DMS153 treated with DMSO at 0.1 percent for 48 hours (cell line): Measurements from ENCODE around the gene OR13F1.
A peak's percentile ranks its signal among the peaks of the same experiment; 100 is the strongest.
"Not testable (repeated sequence)": the region's sequence is repeated elsewhere in the genome, so short reads cannot be mapped to it uniquely, and the experiment has no call there.

Experiments used
- DNase-seq: peaks from one replicate; lab custom pipeline; 2025; ENCODE audit not compliant: unreplicated experiment; lab: John Stamatoyannopoulos, UW

OR13F1 gene

GRCh38 chr9:104503963-104504362 lies at the start of gene OR13F1:
Gene OR13F1 (plus strand): TSS chr9:104504263. CDS start chr9:104504263, 0 bp downstream.
- DNase-seq: no peak

GRCh38 chr9:104456831-104457230 lies 47.2 kb upstream of the OR13F1 start:
- DNase-seq: no peak

- DNase-seq: peak; percentile 10
Measured at GRCh38 chr9:104463864-104464263, 40.2 kb upstream of the OR13F1 start.

GRCh38 chr9:104468261-104468660 lies 35.8 kb upstream of the OR13F1 start:
- DNase-seq: no peak

- DNase-seq: no peak
Measured at GRCh38 chr9:104482921-104483570, 21.0 kb upstream of the OR13F1 start.

GRCh38 chr9:104485014-104485413 lies 19.0 kb upstream of the OR13F1 start:
- DNase-seq: no peak

GRCh38 chr9:104494808-104495207 lies 9.3 kb upstream of the OR13F1 start:
- peak; percentile 3 for DNase-seq

GRCh38 chr9:104503440-104503839 lies 623 bp upstream of the OR13F1 start:
- DNase-seq: no peak

GRCh38 chr9:104506565-104506964 lies 2.5 kb downstream of the OR13F1 start:
- no peak for DNase-seq

GRCh38 chr9:104514901-104515300 lies 10.8 kb downstream of the OR13F1 start:
- no peak for DNase-seq

GRCh38 chr9:104520241-104520640 lies 16.2 kb downstream of the OR13F1 start:
- DNase-seq: not testable (repeated sequence)

GRCh38 chr9:104527109-104527508 lies 23.0 kb downstream of the OR13F1 start, which contains the start of gene OR13C4:
Gene OR13C4 (minus strand): TSS chr9:104527209. CDS start chr9:104527209, 0 bp downstream.
- no peak for DNase-seq

- DNase-seq: no peak
Measured at GRCh38 chr9:104536756-104537155, 32.7 kb downstream of the OR13F1 start, which contains the start of gene OR13C3. Gene OR13C3 (minus strand): TSS chr9:104536856. CDS start chr9:104536723, 133 bp downstream.

GRCh38 chr9:104539275-104539674 lies 35.2 kb downstream of the OR13F1 start:
- no peak for DNase-seq

GRCh38 chr9:104544644-104545043 lies 40.6 kb downstream of the OR13F1 start:
- no peak for DNase-seq

GRCh38 chr9:104553261-104553660 lies 49.2 kb downstream of the OR13F1 start:
- DNase-seq: no peak
